H1 (cell line): Measurements from ENCODE around the gene TERB1.

ENCODE experiments used
- MAX ChIP-seq: IDR thresholded peaks from 2 replicates; pipeline ENCODE4 v1.6.1; 2012; ENCODE audit warnings: inconsistent platforms
- SUZ12 ChIP-seq: fragments of 200-600 bp; sonication (generic); IDR thresholded peaks from 2 replicates; pipeline ENCODE4 v1.6.1; 2012; ENCODE audit warnings: mild to moderate bottlenecking, inconsistent platforms, low read length, moderate library complexity, mixed read lengths

GRCh38 chr16:66849549-66849948 lies 48.2 kb upstream of the TERB1 start:
- TF ChIP-seq SUZ12, result no peak
- no peak for TF ChIP-seq MAX
